ACC112 (cell line): ENCODE results near the gene RDH12.
"Not testable (repeated sequence)": the region's sequence is repeated elsewhere in the genome, so short reads cannot be mapped to it uniquely, and the experiment has no call there.

Experiments
- H2AFZ ChIP-seq: fragments of 200-600 bp; sonication (generic); one replicate; pipeline ENCODE4 v1.6.0; 2017; ENCODE audit warnings: antibody characterized with exemption, low read length; ENCODE audit not compliant: unreplicated experiment
- H3K27ac ChIP-seq: fragments of 200-600 bp; sonication (generic); 2 replicates; pipeline ENCODE4 v1.5.1; 2014; ENCODE audit warnings: low read depth, mild to moderate bottlenecking, antibody characterized with exemption, low read length, moderate library complexity
- H3K27me3 ChIP-seq: fragments of 200-600 bp; sonication (generic); 2 replicates; pipeline ENCODE4 v1.6.1; 2014; ENCODE audit warnings: mild to moderate bottlenecking, antibody characterized with exemption, low read length, moderate library complexity, mixed read lengths; ENCODE audit not compliant: insufficient read depth
- H3K36me3 ChIP-seq: fragments of 200-600 bp; sonication (generic); 2 replicates; pipeline ENCODE4 v1.6.1; 2016; ENCODE audit warnings: mild to moderate bottlenecking, antibody characterized with exemption, low read length, moderate library complexity, mixed read lengths; ENCODE audit not compliant: insufficient read depth
- H3K4me1 ChIP-seq: fragments of 200-600 bp; sonication (generic); one replicate; pipeline ENCODE4 v1.6.1; 2016; ENCODE audit warnings: low read length, mixed read lengths; ENCODE audit not compliant: insufficient read depth, unreplicated experiment, control insufficient read depth
- H3K4me3 ChIP-seq: fragments of 200-600 bp; sonication (generic); 2 replicates; pipeline ENCODE4 v1.5.1; 2014; ENCODE audit warnings: mild to moderate bottlenecking, low read depth, low read length
- H3K79me2 ChIP-seq: fragments of 200-600 bp; sonication (generic); one replicate; pipeline ENCODE4 v1.6.0; 2016; ENCODE audit warnings: low read length; ENCODE audit not compliant: control insufficient read depth, unreplicated experiment, insufficient read depth

RDH12 gene

DNA sequence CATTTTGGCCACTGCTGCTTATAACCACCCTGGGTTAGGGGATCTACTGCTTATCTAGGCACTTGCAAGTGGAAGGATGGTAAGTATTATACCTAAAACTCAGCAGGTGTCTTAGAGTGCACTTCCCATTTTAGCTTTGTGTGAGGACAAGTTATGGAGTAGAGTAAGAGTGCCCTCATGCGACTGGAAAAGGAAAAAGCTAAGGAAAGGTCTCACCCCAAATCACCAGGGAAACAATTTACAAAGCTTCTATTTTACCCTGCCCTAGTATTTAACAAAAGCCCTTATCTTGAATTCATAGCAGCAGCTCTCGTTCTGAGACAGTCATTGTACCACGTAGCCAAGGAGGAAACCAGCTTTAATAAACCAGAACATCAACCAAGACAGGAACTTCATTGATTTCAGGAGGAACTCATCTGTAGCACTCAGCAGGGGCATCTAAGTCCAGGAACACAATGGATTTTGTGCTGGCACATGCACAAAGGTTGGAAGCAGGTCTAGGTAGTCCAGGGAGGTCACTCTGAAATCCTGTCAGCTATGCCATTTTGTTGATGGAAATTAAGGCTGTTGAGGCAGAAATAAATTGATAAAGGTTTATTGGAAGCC, 2.9 kb downstream of the RDH12 start:
- no peak overlapping the region for H3K27ac ChIP-seq
- no peak overlapping the region for H3K4me3 ChIP-seq
- 0 out of 2 replicates have a peak, but pooled peaks cover 5% of the 10 kb centered on the region for H3K36me3 ChIP-seq
- H2AFZ ChIP-seq = no peak overlapping the region
- H3K4me1 ChIP-seq = peaks cover 8% of the 10 kb centered on the region
- no peaks in the 10 kb centered on the region for H3K79me2 ChIP-seq
- H3K27me3 ChIP-seq = no peaks in the 10 kb centered on the region

DNA sequence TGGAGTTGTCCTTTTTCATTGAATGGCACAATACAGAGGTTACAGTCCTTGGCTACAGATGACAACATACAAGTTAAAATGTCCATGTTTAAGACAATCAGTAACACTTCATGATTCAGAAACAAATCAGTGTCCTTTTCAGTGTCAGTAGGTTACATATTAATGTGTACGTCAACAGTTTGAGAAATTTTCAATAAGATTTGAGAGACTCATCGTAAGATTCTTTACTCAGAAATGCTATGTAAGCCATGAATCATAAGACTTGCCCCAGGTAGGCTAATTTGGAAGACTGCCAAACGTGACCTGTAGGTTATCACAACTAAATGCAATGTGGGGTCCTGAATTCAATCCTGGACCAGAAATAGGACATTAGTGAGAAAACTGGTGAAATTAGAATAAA, 3.5 kb downstream of the RDH12 start:
- Histone ChIP-seq H3K27ac (no peak overlapping the region), H3K4me1 (peaks cover 8% of the 10 kb centered on the region), H3K4me3 (no peak overlapping the region), H3K36me3 (0 out of 2 replicates have a peak, but pooled peaks cover 5% of the 10 kb centered on the region), H3K79me2 (no peaks in the 10 kb centered on the region), H3K27me3 (no peaks in the 10 kb centered on the region), H2AFZ (no peak overlapping the region)

GRCh38 chr14:67709346-67709745, 7.7 kb downstream of the RDH12 start:
- H3K27ac ChIP-seq, H3K4me3 ChIP-seq, H2AFZ ChIP-seq, H3K36me3 ChIP-seq, H3K4me1 ChIP-seq, H3K79me2 ChIP-seq, H3K27me3 ChIP-seq: not testable (repeated sequence)

GRCh38 chr14:67709796-67710195, 8.1 kb downstream of the RDH12 start:
- not testable (repeated sequence) for H3K79me2 ChIP-seq, H3K36me3 ChIP-seq, H2AFZ ChIP-seq, H3K27ac ChIP-seq, H3K4me3 ChIP-seq, H3K27me3 ChIP-seq, H3K4me1 ChIP-seq

DNA sequence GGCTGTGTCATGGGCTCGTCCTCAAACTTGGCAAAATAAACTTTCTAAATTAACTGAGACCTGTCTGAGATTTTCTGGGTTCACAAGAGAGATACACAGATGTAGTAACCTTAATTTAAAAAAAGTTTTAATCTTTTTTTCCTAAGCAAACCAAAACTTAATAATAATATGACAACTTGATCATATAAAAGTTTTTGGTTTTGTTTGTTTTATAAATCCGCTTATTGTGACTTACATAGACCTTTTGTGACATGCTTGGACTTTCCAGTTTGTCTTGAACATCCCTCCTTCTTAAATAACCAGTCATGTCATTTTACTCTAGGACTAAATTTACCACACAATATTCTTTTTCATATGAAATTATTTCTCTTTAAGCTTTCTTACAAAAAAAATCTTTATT, 8.5 kb downstream of the RDH12 start:
- no peak overlapping the region for H2AFZ ChIP-seq
- H3K27ac ChIP-seq = no peak overlapping the region
- H3K27me3 ChIP-seq = no peaks in the 10 kb centered on the region
- H3K36me3 ChIP-seq = 0 out of 2 replicates have a peak, but pooled peaks cover 5% of the 10 kb centered on the region
- no peaks in the 10 kb centered on the region for H3K79me2 ChIP-seq
- H3K4me3 ChIP-seq = no peak overlapping the region
- no peaks in the 10 kb centered on the region for H3K4me1 ChIP-seq

DNA sequence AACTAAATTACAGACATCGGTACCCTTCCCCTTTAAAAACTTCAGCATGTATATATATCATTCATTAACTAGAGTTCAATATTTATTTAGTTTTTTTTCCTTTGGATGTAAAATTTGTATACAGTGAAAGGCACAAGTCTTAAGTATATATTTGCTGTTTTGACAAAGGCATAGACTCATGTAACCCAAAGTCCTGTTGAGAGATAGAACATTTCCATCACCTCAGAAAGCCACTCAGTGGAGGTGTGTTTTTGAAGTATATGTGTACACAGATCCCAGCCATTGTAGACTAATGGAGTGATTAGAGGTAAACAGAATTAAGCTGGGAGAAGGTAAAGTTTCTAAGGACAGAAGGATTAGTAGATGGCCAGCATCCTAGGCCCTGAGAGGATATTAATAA, 15.4 kb downstream of the RDH12 start:
- Histone ChIP-seq H3K4me3 (no peak overlapping the region), H3K4me1 (no peaks in the 10 kb centered on the region), H3K79me2 (no peaks in the 10 kb centered on the region), H3K36me3 (no peaks in the 10 kb centered on the region), H2AFZ (no peak overlapping the region), H3K27me3 (peaks cover 16% of the 10 kb centered on the region), H3K27ac (no peak overlapping the region)

DNA sequence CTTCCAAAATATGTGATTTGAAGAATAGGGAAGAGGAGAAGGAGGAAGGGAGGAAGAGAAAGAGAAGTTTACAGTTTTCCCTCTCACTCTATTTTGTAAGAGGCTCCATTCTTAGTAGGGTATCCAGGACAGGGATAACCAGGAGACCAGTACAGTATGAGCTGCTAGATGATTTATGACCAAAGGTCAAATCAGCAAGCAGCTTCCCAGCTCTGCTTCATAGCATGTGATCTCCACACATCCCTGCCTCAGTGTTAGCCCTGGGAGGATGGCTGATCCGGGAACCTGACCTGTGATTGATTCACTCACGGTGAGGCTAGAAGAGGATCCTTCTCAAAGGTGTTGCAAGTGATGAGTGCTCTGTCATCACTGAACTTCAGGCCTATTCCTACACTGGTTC, 16.6 kb downstream of the RDH12 start:
- H3K4me1 ChIP-seq = no peaks in the 10 kb centered on the region
- H3K4me3 ChIP-seq = no peak overlapping the region
- no peaks in the 10 kb centered on the region for H3K79me2 ChIP-seq
- H3K36me3 ChIP-seq = no peaks in the 10 kb centered on the region
- H2AFZ ChIP-seq = no peak overlapping the region
- peaks cover 27% of the 10 kb centered on the region for H3K27me3 ChIP-seq
- H3K27ac ChIP-seq = no peak overlapping the region

DNA sequence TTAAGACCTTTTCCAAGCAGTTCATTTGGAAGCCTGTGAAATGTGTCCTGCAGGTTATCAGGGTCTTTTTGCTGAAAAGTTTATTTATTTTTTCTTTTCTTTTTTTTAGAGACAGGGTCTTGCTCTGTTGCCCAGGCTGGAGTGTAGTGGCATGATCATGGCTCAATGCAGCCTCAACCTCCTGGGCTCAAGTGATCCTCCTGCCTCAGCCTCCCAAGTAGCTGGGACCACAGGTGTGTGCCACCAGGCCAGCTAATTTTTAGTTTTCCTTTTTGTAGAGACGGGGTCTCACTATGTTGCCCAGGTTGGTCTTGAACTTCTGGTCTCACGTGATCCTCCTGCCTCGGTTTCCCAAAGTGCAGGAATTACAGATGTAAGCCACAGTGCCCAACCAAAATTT, 17.7 kb downstream of the RDH12 start:
- not testable (repeated sequence) for H3K4me3 ChIP-seq, H3K36me3 ChIP-seq, H3K4me1 ChIP-seq, H3K79me2 ChIP-seq, H2AFZ ChIP-seq, H3K27ac ChIP-seq
- peaks cover 35% of the 10 kb centered on the region for H3K27me3 ChIP-seq

DNA sequence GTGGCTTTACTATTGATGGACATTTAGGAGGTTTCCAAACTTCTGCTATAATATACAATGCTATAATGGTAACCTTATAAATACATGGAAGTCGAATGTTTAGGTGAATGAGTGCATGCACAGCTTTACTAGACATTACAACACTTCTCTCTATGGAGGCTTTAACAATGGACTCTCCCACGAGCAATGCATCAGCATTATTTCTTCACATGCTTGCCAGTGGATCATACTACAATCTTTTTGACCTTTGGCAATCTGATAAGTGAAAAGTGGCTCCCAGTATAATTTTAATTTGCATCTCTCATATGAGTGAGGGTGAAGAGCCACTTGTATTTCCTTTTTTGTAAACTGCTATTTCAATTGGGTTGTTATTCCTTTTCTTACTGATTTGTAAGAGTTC, 18.2 kb downstream of the RDH12 start:
- Histone ChIP-seq H3K4me1 (no peaks in the 10 kb centered on the region), H3K79me2 (no peaks in the 10 kb centered on the region), H3K36me3 (no peaks in the 10 kb centered on the region), H3K4me3 (no peak overlapping the region), H2AFZ (no peak overlapping the region), H3K27ac (no peak overlapping the region), H3K27me3 (peaks cover 40% of the 10 kb centered on the region)

DNA sequence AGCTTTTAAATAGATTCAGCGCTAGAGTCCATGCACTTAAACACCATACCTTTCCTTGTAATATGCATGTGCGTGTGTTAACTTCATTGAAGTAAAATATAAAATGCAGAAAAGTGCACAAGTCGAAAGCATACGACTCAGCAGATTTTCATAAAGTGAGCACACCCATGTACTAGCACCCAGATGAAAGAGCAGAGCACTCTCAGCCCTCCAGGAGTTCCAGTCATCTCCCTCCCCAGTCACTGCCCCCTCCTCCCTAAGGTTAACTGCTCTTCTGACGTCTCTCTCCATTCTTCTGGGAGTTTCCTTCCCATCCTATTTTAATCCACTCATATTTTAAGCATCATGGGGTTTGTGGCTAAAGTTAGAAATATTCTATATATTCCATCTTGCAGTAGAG, 20.2 kb downstream of the RDH12 start:
- Histone ChIP-seq H3K27me3 (peaks cover 60% of the 10 kb centered on the region), H3K36me3 (no peaks in the 10 kb centered on the region), H3K4me3 (no peak overlapping the region), H3K4me1 (no peaks in the 10 kb centered on the region), H3K27ac (no peak overlapping the region), H2AFZ (no peak overlapping the region), H3K79me2 (no peaks in the 10 kb centered on the region)

DNA sequence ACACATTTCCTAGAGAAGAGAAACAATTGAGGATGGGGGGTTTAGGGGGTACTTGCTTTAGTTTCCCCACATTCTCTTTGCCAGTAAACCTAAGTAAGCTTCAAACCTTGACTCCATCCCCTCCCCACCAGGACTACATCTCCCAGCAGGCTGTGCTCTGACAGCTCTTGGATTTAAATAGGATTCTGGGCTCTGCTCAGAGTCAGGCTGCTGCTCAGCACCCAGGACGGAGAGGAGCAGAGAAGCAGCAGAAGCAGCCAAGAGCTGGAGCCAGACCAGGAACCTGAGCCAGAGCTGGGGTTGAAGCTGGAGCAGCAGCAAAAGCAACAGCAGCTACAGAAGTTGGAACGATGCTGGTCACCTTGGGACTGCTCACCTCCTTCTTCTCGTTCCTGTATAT, 20.6 kb downstream of the RDH12 start:
- H3K27me3 ChIP-seq = peaks cover 64% of the 10 kb centered on the region
- no peak overlapping the region for H3K27ac ChIP-seq
- H2AFZ ChIP-seq = no peak overlapping the region
- H3K4me3 ChIP-seq = no peak overlapping the region
- no peaks in the 10 kb centered on the region for H3K36me3 ChIP-seq
- H3K4me1 ChIP-seq = no peaks in the 10 kb centered on the region
- no peaks in the 10 kb centered on the region for H3K79me2 ChIP-seq
